Body of pancreas (tissue), 4 donors: ENCODE results near the gene ARHGAP26. TPM values are rescaled to one million over a fixed set of nuclear protein-coding genes. Genes with fewer than 3 reads are reported as not detected.

Experiments
- ATAC-seq: fragments of 150-250 bp; one replicate; pipeline ENCODE4 v1.9.1; 2016
- DNase-seq, 4 donors: peaks; one replicate each; pipeline ENCODE4 v3.0.0-alpha.2; 2019
- H3K27ac ChIP-seq, 4 donors: fragments of 200-600 bp; sonication (generic); 1 replicate in 3 of 4; 2 replicates in 1 of 4; pipeline versions ENCODE4 v1.5.1 to v1.6.1; 2016 to 2019; ENCODE audit warnings: mild to moderate bottlenecking in 1 of 4, mixed read lengths in 1 of 4, moderate library complexity in 1 of 4
- H3K27me3 ChIP-seq, 2 donors: fragments of 200-600 bp; sonication (generic); one replicate each; pipeline ENCODE4 v1.6.0; 2016; ENCODE audit warnings: mild to moderate bottlenecking in 1 of 2
- H3K36me3 ChIP-seq, 2 donors: fragments of 200-600 bp; sonication (generic); replicated peaks in 1 of 2; 2 replicates each; pipeline ENCODE4 v1.5.1; 2016; ENCODE audit warnings: low read depth in 2 of 2; ENCODE audit not compliant: insufficient read depth in 1 of 2
- H3K4me1 ChIP-seq: fragments of 200-600 bp; sonication (generic); one replicate; pipeline ENCODE4 v1.6.0; 2016
- H3K4me3 ChIP-seq, 2 donors: fragments of 200-600 bp; sonication (generic); 1 replicate in 1 of 2; 2 replicates in 1 of 2; pipeline ENCODE4 v1.5.1; 2016 to 2019
- H3K9me3 ChIP-seq, 3 donors: fragments of 200-600 bp; sonication (generic); 1 replicate in 2 of 3; 2 replicates in 1 of 3; pipeline ENCODE4 v1.5.1; 2016
- POLR2A ChIP-seq, 3 donors: fragments of 450-650 bp; IDR thresholded peaks; one replicate each; pipeline ENCODE4 v1.6.1; 2016; ENCODE audit warnings: antibody characterized with exemption in 3 of 3, mild to moderate bottlenecking in 2 of 3
- whole genome bisulfite sequencing, 2 donors: methylation state at CpG; one replicate each; pipeline ENCODE4 v1.1.5; 2017; 5-methylcytosine and 5-hydroxymethylcytosine counted together
- intact Hi-C: fragments of 100-400 bp; cut with DNase I; formaldehyde crosslinking; loops from one replicate; pipeline ENCODE4 v1.15.1; 2023
- total RNA-seq, 2 donors: library from RNA; depleted of rRNA; stranded (reverse); fragments of >200 nt; gene quantifications; one replicate each; pipeline ENCODE4 v1.1.0, GENCODE V29; 2016
- TF ChIP-seq, protein P1 (sequence below), 7 experiments: fragments of 450-650 bp in 4 of 7; fragments of 200-600 bp in 3 of 7; sonication (generic) in 3 of 7; IDR thresholded peaks; one replicate each; pipeline ENCODE4 v1.5.1; 2016 to 2019; ENCODE audit warnings: antibody characterized with exemption in 7 of 7

The ARHGAP26 gene
- total RNA-seq, 2 donors from 2014 or later: 12.5 to 14.2 TPM

DNA sequence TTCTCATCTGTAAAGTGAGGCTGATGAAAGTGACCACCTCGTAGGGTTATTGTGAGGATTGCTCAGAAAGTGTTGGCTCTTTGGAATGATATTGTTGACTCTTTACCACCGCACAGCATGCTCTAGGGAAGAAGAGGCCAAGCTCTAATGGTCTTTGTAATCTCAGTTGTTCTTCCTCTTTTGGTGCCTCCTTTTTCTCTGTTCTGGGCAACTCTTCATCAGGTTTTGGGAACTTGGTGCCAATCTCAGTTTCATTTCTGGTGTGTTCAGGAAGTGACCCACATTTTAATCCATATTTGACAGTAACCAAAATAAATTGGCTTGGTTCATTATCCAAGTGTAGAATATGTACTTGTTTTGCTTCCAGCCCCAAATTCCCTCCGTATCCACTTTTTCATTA lies 25.1 kb downstream of the ARHGAP26 start:
- no peak for TF ChIP-seq POLR2A (IDR thresholded peaks at IDR 0.05)
- TF ChIP-seq, protein P1, sequence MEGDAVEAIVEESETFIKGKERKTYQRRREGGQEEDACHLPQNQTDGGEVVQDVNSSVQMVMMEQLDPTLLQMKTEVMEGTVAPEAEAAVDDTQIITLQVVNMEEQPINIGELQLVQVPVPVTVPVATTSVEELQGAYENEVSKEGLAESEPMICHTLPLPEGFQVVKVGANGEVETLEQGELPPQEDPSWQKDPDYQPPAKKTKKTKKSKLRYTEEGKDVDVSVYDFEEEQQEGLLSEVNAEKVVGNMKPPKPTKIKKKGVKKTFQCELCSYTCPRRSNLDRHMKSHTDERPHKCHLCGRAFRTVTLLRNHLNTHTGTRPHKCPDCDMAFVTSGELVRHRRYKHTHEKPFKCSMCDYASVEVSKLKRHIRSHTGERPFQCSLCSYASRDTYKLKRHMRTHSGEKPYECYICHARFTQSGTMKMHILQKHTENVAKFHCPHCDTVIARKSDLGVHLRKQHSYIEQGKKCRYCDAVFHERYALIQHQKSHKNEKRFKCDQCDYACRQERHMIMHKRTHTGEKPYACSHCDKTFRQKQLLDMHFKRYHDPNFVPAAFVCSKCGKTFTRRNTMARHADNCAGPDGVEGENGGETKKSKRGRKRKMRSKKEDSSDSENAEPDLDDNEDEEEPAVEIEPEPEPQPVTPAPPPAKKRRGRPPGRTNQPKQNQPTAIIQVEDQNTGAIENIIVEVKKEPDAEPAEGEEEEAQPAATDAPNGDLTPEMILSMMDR (IDR thresholded peaks at IDR 0.05): no peak
- H3K27ac ChIP-seq: peak overlapping the region in 1 of 4 donors; percentile 42
- no peaks in the 10 kb centered on the region for H3K9me3 ChIP-seq
- intact Hi-C loops: no loop called here
- ATAC-seq (no peak), DNase-seq (no peak)
- no peak overlapping the region for H3K4me3 ChIP-seq
- H3K27me3 ChIP-seq: no peaks in the 10 kb centered on the region
- peaks cover 8% of the 10 kb centered on the region for H3K4me1 ChIP-seq
- H3K36me3 ChIP-seq: no peaks in the 10 kb centered on the region
- WGBS, 2 donors: 76 to 89% methylated on average over 3 of the region's 3 CpGs

DNA sequence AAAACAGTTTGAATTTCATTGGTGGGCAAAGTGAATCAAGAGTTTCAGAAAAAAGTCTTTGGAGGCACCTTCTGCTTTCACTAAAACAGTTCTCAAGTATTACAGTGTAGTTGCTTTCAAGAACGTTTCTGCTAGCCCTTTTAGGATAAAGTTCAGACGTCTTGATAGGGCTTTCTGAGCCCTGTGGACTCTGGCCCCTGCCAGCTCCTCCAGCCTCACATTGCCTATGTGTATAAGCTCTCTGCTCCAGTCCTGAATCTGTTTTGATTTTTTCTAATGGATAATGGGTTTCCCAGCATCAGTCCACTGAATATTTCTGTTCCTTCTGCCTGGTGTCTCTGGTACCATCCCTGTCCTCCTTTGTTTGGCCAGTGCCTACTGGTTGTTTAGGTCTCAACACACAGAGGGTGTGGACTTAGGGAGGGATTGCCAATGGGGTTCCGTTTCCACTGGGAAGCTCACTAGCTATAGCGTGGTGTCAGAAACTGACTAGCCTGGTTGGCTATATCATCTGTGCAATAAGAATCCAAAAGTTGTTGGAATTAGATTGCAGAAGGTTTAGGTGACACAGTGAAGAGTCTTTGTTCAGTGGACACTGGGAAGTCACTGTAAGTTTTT lies 26.4 kb downstream of the ARHGAP26 start:
- no peaks in the 10 kb centered on the region for H3K9me3 ChIP-seq
- TF ChIP-seq, protein P1 (IDR thresholded peaks at IDR 0.05): no peak
- TF ChIP-seq POLR2A (IDR thresholded peaks at IDR 0.05): no peak
- intact Hi-C loops: no loop called here
- no peak overlapping the region for H3K4me3 ChIP-seq
- H3K27me3 ChIP-seq: no peaks in the 10 kb centered on the region
- peaks cover 8% of the 10 kb centered on the region for H3K4me1 ChIP-seq
- DNase-seq: no peak
- ATAC-seq: no peak
- H3K36me3 ChIP-seq: no peaks in the 10 kb centered on the region
- H3K27ac ChIP-seq: no peak overlapping the region
- 33 to 37% methylated on average over 4 of the region's 4 CpGs for WGBS, 2 donors

DNA sequence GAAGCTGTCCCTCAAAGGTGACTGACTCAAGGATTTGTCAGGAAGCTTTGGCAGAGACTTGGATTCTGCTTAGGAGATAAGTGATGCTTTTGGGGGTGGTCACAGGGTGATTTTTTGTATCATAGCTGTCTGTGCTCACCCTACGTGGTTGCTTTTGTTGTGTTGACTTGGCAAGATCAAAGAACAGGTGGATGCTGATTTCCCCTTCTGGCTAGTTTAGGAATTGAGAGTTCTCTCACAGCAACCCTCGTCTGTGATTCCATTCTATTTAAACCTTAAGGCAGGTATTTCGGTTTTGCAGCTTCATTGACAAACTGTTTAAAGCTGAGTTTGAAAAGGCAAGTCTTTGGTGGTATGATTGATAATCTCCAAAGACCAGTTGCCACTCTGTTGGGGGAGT lies 27.2 kb downstream of the ARHGAP26 start:
- Histone ChIP-seq H3K36me3 (no peaks in the 10 kb centered on the region), H3K27ac (no peak overlapping the region), H3K27me3 (no peaks in the 10 kb centered on the region), H3K4me1 (peaks cover 8% of the 10 kb centered on the region), H3K9me3 (no peaks in the 10 kb centered on the region), H3K4me3 (no peak overlapping the region)
- no peak for ATAC-seq
- TF ChIP-seq, protein P1 (IDR thresholded peaks at IDR 0.05): no peak
- no peak for TF ChIP-seq POLR2A (IDR thresholded peaks at IDR 0.05)
- intact Hi-C loops: no loop called here
- 79 to 88% methylated on average over 3 of the region's 3 CpGs for WGBS, 2 donors
- DNase-seq: no peak

DNA sequence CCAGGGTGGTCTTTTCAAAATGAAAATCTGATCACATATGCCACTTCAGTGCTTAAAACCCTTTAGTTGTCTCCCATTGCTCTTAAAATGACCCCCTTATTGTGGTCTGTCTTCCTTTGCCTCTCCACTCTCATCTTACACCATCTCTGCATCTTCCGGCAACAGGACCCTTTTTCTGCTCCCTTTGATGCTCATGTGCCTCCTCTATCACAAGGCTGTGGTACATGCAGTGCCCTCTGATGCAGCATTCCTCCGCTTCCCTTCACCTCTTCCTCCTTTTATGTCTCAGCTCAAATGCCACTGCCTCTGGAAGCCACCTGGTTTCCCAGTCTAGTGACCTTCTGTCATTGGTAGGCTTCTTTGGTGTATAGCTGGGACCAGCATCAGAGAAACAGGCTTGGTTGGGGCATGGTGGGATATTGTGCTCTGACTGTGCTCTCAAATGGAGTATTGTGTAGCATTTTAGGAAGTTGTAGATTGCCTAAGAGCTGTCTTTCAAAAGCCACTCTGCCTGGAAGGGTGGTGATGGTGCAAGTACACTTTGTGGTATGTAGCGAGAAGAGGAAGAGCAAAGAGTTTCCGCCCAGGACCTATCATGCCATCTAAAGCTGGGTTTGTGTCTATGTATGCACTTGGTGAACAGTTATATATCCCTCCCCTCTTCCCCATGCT lies 28.1 kb downstream of the ARHGAP26 start:
- intact Hi-C loops: no loop called here
- Histone ChIP-seq H3K27ac (peak overlapping the region in 1 of 4 donors; percentile 33), H3K36me3 (no peaks in the 10 kb centered on the region), H3K4me3 (no peak overlapping the region), H3K4me1 (peaks cover 8% of the 10 kb centered on the region), H3K27me3 (no peaks in the 10 kb centered on the region), H3K9me3 (no peaks in the 10 kb centered on the region)
- ATAC-seq (peak; percentile 23), DNase-seq (peak in 1 of 4 donors; percentile 70)
- no peak for TF ChIP-seq POLR2A (IDR thresholded peaks at IDR 0.05)
- TF ChIP-seq, protein P1 (IDR thresholded peaks at IDR 0.05): no peak
- WGBS, 2 donors: 63 to 89% methylated on average over 4 of the region's 4 CpGs
